Measurements from ENCODE around the gene INAVA. TPM values are rescaled to one million over a fixed set of nuclear protein-coding genes. Genes with fewer than 3 reads are reported as not detected.

Gene INAVA
- total and polyA plus RNA-seq, 2 donors (not counting 1 experiment from before 2014, with no cell fraction given), result 0.06 to 0.34 TPM

DNA sequence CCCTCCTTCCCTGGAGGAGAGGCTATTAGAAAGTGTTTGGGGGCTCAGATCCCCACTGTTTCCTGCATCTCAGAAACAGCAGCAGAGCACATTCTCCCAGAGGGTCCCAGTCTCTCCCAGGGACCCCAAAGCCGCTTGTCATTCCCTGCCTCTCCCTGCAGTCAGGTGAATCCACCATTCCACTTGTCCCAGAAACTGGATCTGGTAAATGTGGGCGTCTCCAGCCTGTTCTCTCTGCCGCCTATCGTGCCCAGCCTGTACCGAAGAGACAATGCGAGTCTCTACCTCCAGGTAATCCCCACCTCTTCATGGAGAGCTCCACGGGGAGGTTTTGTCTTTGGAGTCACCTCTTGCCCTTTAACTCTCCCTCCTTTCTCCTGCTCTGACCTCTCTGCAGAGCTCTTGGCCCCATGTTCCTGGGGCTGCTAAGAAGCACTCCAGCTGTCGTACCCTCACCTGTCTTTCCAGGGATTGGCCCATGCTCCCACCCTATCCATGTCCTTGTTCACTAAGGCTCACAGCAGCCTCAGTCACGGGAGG, 26.9 kb downstream of the INAVA start:
- no peaks in the 10 kb centered on the region for H3K4me1 ChIP-seq (ENCODE audit: control insufficient read depth in 2 of 2, insufficient read depth in 2 of 2, low read length in 2 of 2)
- Mint-ChIP-seq H3K27ac (no peak overlapping the region), H3K4me3 (no peak overlapping the region), H3K9me3 (ENCODE audit: insufficient read depth) (no peaks in the 10 kb centered on the region), H3K4me1 (no peaks in the 10 kb centered on the region), H3K27me3 (peaks cover 3% of the 10 kb centered on the region)
- H3K27me3 ChIP-seq (replicated peaks in 1 of 4; ENCODE audit: control extremely low read depth in 1 of 4, control insufficient read depth in 3 of 4, insufficient read depth in 4 of 4, low read length in 3 of 4), result no peaks in the 10 kb centered on the region
- ChIA-PET CTCF (no interaction called here), POLR2A (no interaction called here)
- H3K4me2 ChIP-seq (replicated peaks; ENCODE audit: low read depth, low read length, poor library complexity, severe bottlenecking), result no peak overlapping the region
- H3K9ac ChIP-seq (ENCODE audit: low read length), result no peak overlapping the region
- ATAC-seq (ENCODE audit: low read depth), result no peak
- no peak for DNase-seq
- no peak for TF ChIP-seq EZH2 (IDR thresholded peaks at IDR 0.05; ENCODE audit: borderline replicate concordance, insufficient read depth, low read depth, low read length, poor library complexity, severe bottlenecking)
- TF ChIP-seq, protein P1, sequence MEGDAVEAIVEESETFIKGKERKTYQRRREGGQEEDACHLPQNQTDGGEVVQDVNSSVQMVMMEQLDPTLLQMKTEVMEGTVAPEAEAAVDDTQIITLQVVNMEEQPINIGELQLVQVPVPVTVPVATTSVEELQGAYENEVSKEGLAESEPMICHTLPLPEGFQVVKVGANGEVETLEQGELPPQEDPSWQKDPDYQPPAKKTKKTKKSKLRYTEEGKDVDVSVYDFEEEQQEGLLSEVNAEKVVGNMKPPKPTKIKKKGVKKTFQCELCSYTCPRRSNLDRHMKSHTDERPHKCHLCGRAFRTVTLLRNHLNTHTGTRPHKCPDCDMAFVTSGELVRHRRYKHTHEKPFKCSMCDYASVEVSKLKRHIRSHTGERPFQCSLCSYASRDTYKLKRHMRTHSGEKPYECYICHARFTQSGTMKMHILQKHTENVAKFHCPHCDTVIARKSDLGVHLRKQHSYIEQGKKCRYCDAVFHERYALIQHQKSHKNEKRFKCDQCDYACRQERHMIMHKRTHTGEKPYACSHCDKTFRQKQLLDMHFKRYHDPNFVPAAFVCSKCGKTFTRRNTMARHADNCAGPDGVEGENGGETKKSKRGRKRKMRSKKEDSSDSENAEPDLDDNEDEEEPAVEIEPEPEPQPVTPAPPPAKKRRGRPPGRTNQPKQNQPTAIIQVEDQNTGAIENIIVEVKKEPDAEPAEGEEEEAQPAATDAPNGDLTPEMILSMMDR (IDR thresholded peaks at IDR 0.05), result no peak
- intact Hi-C loops (cut with micrococcal nuclease), result no loop called here
- no peak overlapping the region for H3K27ac ChIP-seq (ENCODE audit: low read length in 2 of 2)
- H3K9me3 ChIP-seq (ENCODE audit: control extremely low read depth in 1 of 3, control insufficient read depth in 2 of 3, insufficient read depth in 1 of 3, low read length in 2 of 3), result no peaks in the 10 kb centered on the region
- H4K20me1 ChIP-seq (ENCODE audit: control insufficient read depth, insufficient read depth, low read length, poor library complexity, severe bottlenecking), result no peaks in the 10 kb centered on the region
- no peaks in the 10 kb centered on the region for H3K36me3 ChIP-seq (replicated peaks in 1 of 2; ENCODE audit: control extremely low read depth in 1 of 2, control insufficient read depth in 1 of 2, extremely low read depth in 1 of 2, insufficient read depth in 2 of 2, low read length in 1 of 2)
- no peaks in the 10 kb centered on the region for H3K79me2 ChIP-seq (ENCODE audit: control insufficient read depth, insufficient read depth, low read length)
- no peak overlapping the region for H3K4me3 ChIP-seq (ENCODE audit: control extremely low read depth in 1 of 5, extremely low read depth in 1 of 5, insufficient read depth in 1 of 5, low read depth in 2 of 5, low read length in 4 of 5)
- no peak overlapping the region for H2AFZ ChIP-seq (ENCODE audit: insufficient read depth, low read depth, low read length, poor library complexity, severe bottlenecking)
- WGBS (ENCODE audit: insufficient coverage), result 89% methylated on average over 8 of the region's 9 CpGs

DNA sequence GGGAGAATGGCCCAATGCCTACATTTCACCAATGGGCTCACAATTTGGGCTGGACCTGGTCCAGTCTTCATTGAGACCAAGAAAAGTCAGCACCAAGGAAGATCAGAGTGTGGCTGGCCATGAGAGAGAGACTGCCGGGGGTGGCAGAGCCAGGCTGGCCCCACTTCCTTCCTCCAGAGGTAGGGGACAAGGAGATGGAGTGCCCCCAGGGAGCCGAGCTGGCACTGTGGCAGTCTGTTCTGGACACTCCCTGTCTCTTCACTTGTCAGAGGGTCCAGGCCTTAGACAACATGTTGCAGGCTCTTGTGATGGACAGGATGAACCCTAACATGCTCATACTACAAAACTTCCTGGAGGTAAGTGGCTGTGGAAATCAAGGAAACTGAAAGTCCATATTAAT, 27.7 kb downstream of the INAVA start:
- Histone ChIP-seq H3K4me2 (replicated peaks; ENCODE audit: low read depth, low read length, poor library complexity, severe bottlenecking) (no peak overlapping the region), H3K36me3 (replicated peaks in 1 of 2; ENCODE audit: control extremely low read depth in 1 of 2, control insufficient read depth in 1 of 2, extremely low read depth in 1 of 2, insufficient read depth in 2 of 2, low read length in 1 of 2) (no peaks in the 10 kb centered on the region), H3K4me3 (ENCODE audit: control extremely low read depth in 1 of 5, extremely low read depth in 1 of 5, insufficient read depth in 1 of 5, low read depth in 2 of 5, low read length in 4 of 5) (no peak overlapping the region), H3K79me2 (ENCODE audit: control insufficient read depth, insufficient read depth, low read length) (no peaks in the 10 kb centered on the region), H3K27ac (ENCODE audit: low read length in 2 of 2) (no peak overlapping the region), H3K9ac (ENCODE audit: low read length) (no peak overlapping the region), H4K20me1 (ENCODE audit: control insufficient read depth, insufficient read depth, low read length, poor library complexity, severe bottlenecking) (no peaks in the 10 kb centered on the region), H3K4me1 (ENCODE audit: control insufficient read depth in 2 of 2, insufficient read depth in 2 of 2, low read length in 2 of 2) (no peaks in the 10 kb centered on the region), H2AFZ (ENCODE audit: insufficient read depth, low read depth, low read length, poor library complexity, severe bottlenecking) (no peak overlapping the region), H3K27me3 (replicated peaks in 1 of 4; ENCODE audit: control extremely low read depth in 1 of 4, control insufficient read depth in 3 of 4, insufficient read depth in 4 of 4, low read length in 3 of 4) (no peaks in the 10 kb centered on the region), H3K9me3 (ENCODE audit: control extremely low read depth in 1 of 3, control insufficient read depth in 2 of 3, insufficient read depth in 1 of 3, low read length in 2 of 3) (no peaks in the 10 kb centered on the region)
- intact Hi-C loops (cut with micrococcal nuclease), result no loop called here
- CTCF ChIA-PET, result no interaction called here
- H3K4me1 Mint-ChIP-seq, result no peaks in the 10 kb centered on the region
- H3K27ac Mint-ChIP-seq, result no peak overlapping the region
- ATAC-seq (ENCODE audit: low read depth) (no peak), DNase-seq (no peak)
- H3K4me3 Mint-ChIP-seq, result no peak overlapping the region
- 69% methylated on average over 1 of the region's 2 CpGs for WGBS (ENCODE audit: insufficient coverage)
- POLR2A ChIA-PET, result no interaction called here
- H3K9me3 Mint-ChIP-seq (ENCODE audit: insufficient read depth), result no peaks in the 10 kb centered on the region
- no peak for TF ChIP-seq EZH2 (IDR thresholded peaks at IDR 0.05; ENCODE audit: borderline replicate concordance, insufficient read depth, low read depth, low read length, poor library complexity, severe bottlenecking)
- TF ChIP-seq, protein P1 (IDR thresholded peaks at IDR 0.05), result no peak
- H3K27me3 Mint-ChIP-seq, result peaks cover 3% of the 10 kb centered on the region
